ENCODE results near the gene ANO2.

Gene ANO2

GRCh38 chr12:5533368-5533767 lies 411.7 kb downstream of the ANO2 start:
- intact Hi-C loops (cut with DNase I) = no loop called here
- DNase-seq = no peak

- intact Hi-C loops (cut with DNase I) = no loop called here
These were observed 419.2 kb downstream of the ANO2 start for GRCh38 chr12:5525783-5526367.

GRCh38 chr12:5524769-5525436 lies 420.2 kb downstream of the ANO2 start:
- intact Hi-C loops (cut with DNase I) = no loop called here
- no peak for DNase-seq

More at GRCh38 chr12:5525783-5526367, 419.2 kb downstream of the ANO2 start:
- no peak for DNase-seq

GRCh38 chr12:5524116-5524768 lies 420.8 kb downstream of the ANO2 start:
- intact Hi-C loops (cut with DNase I) = no loop called here
- DNase-seq = no peak

GRCh38 chr12:5523396-5524115 lies 421.5 kb downstream of the ANO2 start:
- DNase-seq = no peak
- intact Hi-C loops (cut with DNase I) = no loop called here

- intact Hi-C loops (cut with DNase I) = no loop called here
- DNase-seq = no peak
These were observed 422.4 kb downstream of the ANO2 start for GRCh38 chr12:5522432-5523335.

- intact Hi-C loops (cut with DNase I) = no loop called here
- DNase-seq = no peak
These were observed 423.4 kb downstream of the ANO2 start for GRCh38 chr12:5521456-5522325.

GRCh38 chr12:5520831-5521230 lies 424.2 kb downstream of the ANO2 start:
- intact Hi-C loops (cut with DNase I) = no loop called here
- DNase-seq = no peak

GRCh38 chr12:5520037-5520436 lies 425.0 kb downstream of the ANO2 start:
- intact Hi-C loops (cut with DNase I) = no loop called here
- no peak for DNase-seq

GRCh38 chr12:5518584-5519365 lies 426.3 kb downstream of the ANO2 start:
- peak in 1 of 10 donors; percentile 67 for DNase-seq
- intact Hi-C loops (cut with DNase I) = no loop called here

GRCh38 chr12:5516371-5517241 lies 428.5 kb downstream of the ANO2 start:
- DNase-seq = no peak
- intact Hi-C loops (cut with DNase I) = no loop called here

GRCh38 chr12:5515458-5515857 lies 429.6 kb downstream of the ANO2 start:
- DNase-seq = no peak
- intact Hi-C loops (cut with DNase I) = no loop called here

- no peak for DNase-seq
- intact Hi-C loops (cut with DNase I) = no loop called here
These were observed 430.5 kb downstream of the ANO2 start for GRCh38 chr12:5514545-5514944.

GRCh38 chr12:5514016-5514415 lies 431.0 kb downstream of the ANO2 start:
- no peak for DNase-seq
- intact Hi-C loops (cut with DNase I) = no loop called here

GRCh38 chr12:5513406-5513805 lies 431.7 kb downstream of the ANO2 start:
- no peak for DNase-seq
- intact Hi-C loops (cut with DNase I) = no loop called here

Measured in posterior cingulate gyrus (tissue), 11 donors.